ENCODE measurements around the gene CCDC112.

Gene CCDC112

GRCh38 chr5:115267617-115268016 is 28.8 kb downstream of the CCDC112 start:
- no peak for DNase-seq (ENCODE audit: extremely low read depth, insufficient read length)
- TF ChIP-seq, protein P1, sequence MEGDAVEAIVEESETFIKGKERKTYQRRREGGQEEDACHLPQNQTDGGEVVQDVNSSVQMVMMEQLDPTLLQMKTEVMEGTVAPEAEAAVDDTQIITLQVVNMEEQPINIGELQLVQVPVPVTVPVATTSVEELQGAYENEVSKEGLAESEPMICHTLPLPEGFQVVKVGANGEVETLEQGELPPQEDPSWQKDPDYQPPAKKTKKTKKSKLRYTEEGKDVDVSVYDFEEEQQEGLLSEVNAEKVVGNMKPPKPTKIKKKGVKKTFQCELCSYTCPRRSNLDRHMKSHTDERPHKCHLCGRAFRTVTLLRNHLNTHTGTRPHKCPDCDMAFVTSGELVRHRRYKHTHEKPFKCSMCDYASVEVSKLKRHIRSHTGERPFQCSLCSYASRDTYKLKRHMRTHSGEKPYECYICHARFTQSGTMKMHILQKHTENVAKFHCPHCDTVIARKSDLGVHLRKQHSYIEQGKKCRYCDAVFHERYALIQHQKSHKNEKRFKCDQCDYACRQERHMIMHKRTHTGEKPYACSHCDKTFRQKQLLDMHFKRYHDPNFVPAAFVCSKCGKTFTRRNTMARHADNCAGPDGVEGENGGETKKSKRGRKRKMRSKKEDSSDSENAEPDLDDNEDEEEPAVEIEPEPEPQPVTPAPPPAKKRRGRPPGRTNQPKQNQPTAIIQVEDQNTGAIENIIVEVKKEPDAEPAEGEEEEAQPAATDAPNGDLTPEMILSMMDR (IDR thresholded peaks at IDR 0.05; ENCODE audit: insufficient read depth, low read length, poor library complexity, severe bottlenecking): no peak
- no peaks in the 10 kb centered on the region for H3K36me3 ChIP-seq (ENCODE audit: control insufficient read depth, insufficient read depth, low read length)

GRCh38 chr5:115265220-115265619 is 31.2 kb downstream of the CCDC112 start:
- no peaks in the 10 kb centered on the region for H3K36me3 ChIP-seq (ENCODE audit: control insufficient read depth, insufficient read depth, low read length)
- H3K4me3 ChIP-seq (replicated peaks; ENCODE audit: low read depth, low read length): no peak overlapping the region
- TF ChIP-seq, protein P1 (IDR thresholded peaks at IDR 0.05; ENCODE audit: insufficient read depth, low read length, poor library complexity, severe bottlenecking): no peak
- H3K27me3 ChIP-seq (replicated peaks; ENCODE audit: control insufficient read depth, insufficient read depth, low read length): no peaks in the 10 kb centered on the region
- DNase-seq (ENCODE audit: extremely low read depth, insufficient read length): no peak

More at GRCh38 chr5:115267617-115268016, 28.8 kb downstream of the CCDC112 start:
- no peaks in the 10 kb centered on the region for H3K27me3 ChIP-seq (replicated peaks; ENCODE audit: control insufficient read depth, insufficient read depth, low read length)
- no peak overlapping the region for H3K4me3 ChIP-seq (replicated peaks; ENCODE audit: low read depth, low read length)

DNA sequence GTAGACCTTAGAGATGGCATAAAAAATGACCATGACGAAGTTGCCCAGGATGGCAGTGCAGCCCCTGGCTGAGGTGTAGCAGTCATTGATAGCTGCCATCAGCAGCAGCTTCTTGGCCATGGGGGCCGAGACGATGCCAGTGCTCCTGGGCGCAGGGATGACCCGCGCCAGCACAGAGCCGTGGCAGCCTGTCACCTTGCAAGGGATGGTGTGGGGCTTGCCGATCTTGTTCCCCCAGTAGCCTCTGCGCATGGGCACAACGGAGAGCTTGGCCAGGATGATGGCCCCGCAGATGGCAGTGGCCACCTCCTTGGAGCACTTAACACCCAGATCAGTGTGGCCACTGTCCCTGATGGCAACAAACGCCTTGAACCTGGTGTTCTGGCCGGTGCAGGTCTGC is 31.7 kb downstream of the CCDC112 start:
- Histone ChIP-seq H3K27me3 (replicated peaks; ENCODE audit: control insufficient read depth, insufficient read depth, low read length) (no peaks in the 10 kb centered on the region), H3K4me3 (replicated peaks; ENCODE audit: low read depth, low read length) (no peak overlapping the region), H3K36me3 (ENCODE audit: control insufficient read depth, insufficient read depth, low read length) (no peaks in the 10 kb centered on the region)
- TF ChIP-seq, protein P1 (IDR thresholded peaks at IDR 0.05; ENCODE audit: insufficient read depth, low read length, poor library complexity, severe bottlenecking): no peak
- DNase-seq (ENCODE audit: extremely low read depth, insufficient read length): no peak

DNA sequence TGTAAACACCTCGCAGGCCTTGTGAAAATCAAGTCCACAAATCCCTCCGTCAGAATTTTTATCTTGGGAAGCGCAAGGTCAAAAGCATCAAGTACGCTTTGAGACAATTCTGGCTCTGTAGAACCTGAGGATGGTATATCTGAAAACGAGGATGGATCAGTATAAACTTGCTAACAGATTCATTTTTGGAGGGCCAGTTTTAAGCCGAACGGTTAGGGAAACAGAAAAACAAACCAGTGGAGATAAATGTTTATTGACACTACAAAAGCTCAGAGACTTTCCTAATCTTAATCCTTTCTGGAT is 33.4 kb downstream of the CCDC112 start:
- DNase-seq (ENCODE audit: extremely low read depth, insufficient read length): no peak
- H3K4me3 ChIP-seq (replicated peaks; ENCODE audit: low read depth, low read length): peak overlapping the region; percentile 96
- TF ChIP-seq, protein P1 (IDR thresholded peaks at IDR 0.05; ENCODE audit: insufficient read depth, low read length, poor library complexity, severe bottlenecking): no peak
- H3K27me3 ChIP-seq (replicated peaks; ENCODE audit: control insufficient read depth, insufficient read depth, low read length): no peaks in the 10 kb centered on the region
- H3K36me3 ChIP-seq (ENCODE audit: control insufficient read depth, insufficient read depth, low read length): no peaks in the 10 kb centered on the region

DNA sequence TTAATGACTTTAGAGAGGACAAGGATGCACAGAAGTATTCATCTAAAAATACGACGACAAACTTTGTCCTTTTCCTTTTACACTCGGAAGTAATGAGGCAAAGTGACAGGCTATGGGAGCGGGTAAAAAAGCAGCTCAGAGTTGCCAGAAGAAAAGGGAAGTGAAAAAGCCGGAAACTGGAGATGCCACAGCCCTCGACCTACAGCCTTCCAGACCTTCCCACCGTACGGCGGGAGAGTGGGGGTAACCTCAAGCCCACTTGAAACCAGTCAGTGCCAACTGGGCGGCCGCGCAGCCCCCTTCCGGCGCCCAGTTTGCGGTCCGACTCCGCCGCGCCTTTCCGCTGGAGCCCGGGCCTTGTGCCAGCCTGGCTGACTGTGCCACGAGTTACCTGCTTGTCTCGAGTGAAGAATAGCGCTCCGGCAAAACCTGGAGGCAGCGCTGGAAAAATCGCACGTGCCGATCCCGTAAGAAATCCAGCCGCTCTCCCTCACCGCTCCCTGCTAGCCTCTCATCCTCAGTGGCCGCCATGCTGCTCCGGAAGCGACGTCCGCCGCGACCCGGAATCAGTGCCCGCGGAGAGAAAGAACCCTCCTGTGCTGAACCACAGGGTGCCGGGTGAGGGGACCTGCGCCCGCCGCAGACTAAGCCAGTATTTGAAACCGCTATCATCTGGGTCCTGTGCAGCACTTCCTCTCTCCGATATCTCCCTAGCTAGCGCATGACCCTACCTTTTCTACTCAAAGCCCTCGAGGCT is 34.0 kb downstream of the CCDC112 start, which contains the start of gene PGGT1B:
TSS of gene PGGT1B (minus strand) at position 557 of the 757 bp plus-strand sequence. CDS start at position 531, 26 bp downstream.
- TF ChIP-seq, protein P1 (IDR thresholded peaks at IDR 0.05; ENCODE audit: insufficient read depth, low read length, poor library complexity, severe bottlenecking): no peak
- Histone ChIP-seq H3K36me3 (ENCODE audit: control insufficient read depth, insufficient read depth, low read length) (no peaks in the 10 kb centered on the region), H3K4me3 (replicated peaks; ENCODE audit: low read depth, low read length) (peak within 1 kb of the TSS; percentile 96), H3K27me3 (replicated peaks; ENCODE audit: control insufficient read depth, insufficient read depth, low read length) (no peaks in the 10 kb centered on the region)
- peak; percentile 84 for DNase-seq (ENCODE audit: extremely low read depth, insufficient read length)

DNA sequence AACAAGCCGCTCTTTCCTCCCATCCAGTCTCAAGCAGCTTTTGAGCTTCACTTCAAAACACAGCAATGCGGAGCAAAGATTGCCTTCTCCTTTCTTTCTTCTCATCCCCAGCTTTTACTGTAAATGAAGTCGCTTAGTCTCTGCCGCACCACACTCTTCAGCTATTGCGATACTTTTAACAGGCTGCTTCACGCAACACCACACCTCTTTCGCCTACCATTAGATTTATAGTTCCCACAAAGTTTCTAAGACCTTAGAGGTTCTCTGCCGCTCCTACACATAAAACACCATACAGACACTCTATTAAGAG is 34.5 kb downstream of the CCDC112 start:
- TF ChIP-seq, protein P1 (IDR thresholded peaks at IDR 0.05; ENCODE audit: insufficient read depth, low read length, poor library complexity, severe bottlenecking): no peak
- DNase-seq (ENCODE audit: extremely low read depth, insufficient read length): no peak

More for the DNA sequence above, 34.5 kb downstream of the CCDC112 start:
- H3K4me3 ChIP-seq (replicated peaks; ENCODE audit: low read depth, low read length): peak overlapping the region; percentile 96
- H3K36me3 ChIP-seq (ENCODE audit: control insufficient read depth, insufficient read depth, low read length): no peaks in the 10 kb centered on the region
- H3K27me3 ChIP-seq (replicated peaks; ENCODE audit: control insufficient read depth, insufficient read depth, low read length): no peaks in the 10 kb centered on the region
